ENCODE measurements around the gene CLCA1.

Gene CLCA1

DNA sequence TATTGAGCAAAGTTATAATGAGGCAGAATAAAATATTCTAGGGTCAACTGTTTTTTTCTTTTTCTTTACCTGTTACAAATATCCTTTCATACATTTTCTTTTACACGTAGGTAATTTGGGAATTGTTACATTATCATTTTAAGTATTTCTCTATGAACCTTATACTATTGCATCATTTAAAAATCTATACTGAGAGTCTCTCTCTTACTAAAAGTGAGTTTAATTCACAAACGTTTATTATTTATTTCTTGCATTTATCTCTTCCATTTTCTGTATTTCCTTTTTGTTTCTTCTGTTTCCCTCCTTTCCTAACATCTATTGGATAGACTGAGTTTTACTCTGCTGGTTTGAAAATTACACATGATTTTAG, 52.8 kb downstream of the CLCA1 start:
- Histone ChIP-seq H3K4me3 (ENCODE audit: low read depth, low read length, poor library complexity, severe bottlenecking) (no peak overlapping the region), H4K20me1 (ENCODE audit: insufficient read depth, low read length) (no peaks in the 10 kb centered on the region), H3K9ac (ENCODE audit: low read length) (no peak overlapping the region), H3K27me3 (ENCODE audit: insufficient read depth, low read length) (no peaks in the 10 kb centered on the region), H2AFZ (ENCODE audit: low read length) (no peak overlapping the region), H3K4me2 (ENCODE audit: low read length) (no peak overlapping the region), H3K27ac (ENCODE audit: low read depth, low read length, poor library complexity, severe bottlenecking) (no peak overlapping the region), H3K36me3 (ENCODE audit: insufficient read depth, low read length) (no peaks in the 10 kb centered on the region), H3K9me2 (ENCODE audit: low read depth, low read length) (no peaks in the 10 kb centered on the region), H3K9me3 (ENCODE audit: low read length) (no peaks in the 10 kb centered on the region), H3K4me1 (ENCODE audit: insufficient read depth, low read length, severe bottlenecking) (no peaks in the 10 kb centered on the region), H3K79me2 (ENCODE audit: insufficient read depth, low read length) (no peaks in the 10 kb centered on the region), H3F3A (ENCODE audit: insufficient read depth, low read length) (no peaks in the 10 kb centered on the region)
- no peak for TF ChIP-seq EZH2 (IDR thresholded peaks at IDR 0.05; ENCODE audit: borderline replicate concordance, low read length)
- TF ChIP-seq CTCF (IDR thresholded peaks at IDR 0.05; ENCODE audit: low read length) = no peak

DNA sequence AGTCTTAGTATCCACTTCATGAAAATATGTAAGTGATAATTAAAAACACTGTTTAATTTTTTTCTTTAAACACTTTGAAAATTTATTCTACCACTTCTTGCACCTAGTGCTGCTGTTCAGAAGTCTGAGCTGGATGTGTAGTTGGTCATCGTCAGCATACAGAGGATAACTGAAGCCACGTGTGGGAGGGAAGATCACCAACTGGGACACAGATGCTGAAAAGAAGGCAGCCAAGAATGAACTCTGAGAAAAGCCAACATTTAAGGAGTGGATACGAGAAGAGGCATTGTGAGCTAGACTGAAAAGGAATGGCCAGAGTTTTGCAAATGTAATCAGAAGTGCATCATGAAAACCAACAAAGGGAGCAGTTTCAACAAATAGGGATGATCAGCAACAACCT, 53.5 kb downstream of the CLCA1 start:
- Histone ChIP-seq H3K4me2 (ENCODE audit: low read length) (no peak overlapping the region), H3K9me2 (ENCODE audit: low read depth, low read length) (no peaks in the 10 kb centered on the region), H3K4me3 (ENCODE audit: low read depth, low read length, poor library complexity, severe bottlenecking) (no peak overlapping the region), H3F3A (ENCODE audit: insufficient read depth, low read length) (no peaks in the 10 kb centered on the region), H3K27me3 (ENCODE audit: insufficient read depth, low read length) (no peaks in the 10 kb centered on the region), H3K36me3 (ENCODE audit: insufficient read depth, low read length) (no peaks in the 10 kb centered on the region), H3K27ac (ENCODE audit: low read depth, low read length, poor library complexity, severe bottlenecking) (no peak overlapping the region), H3K79me2 (ENCODE audit: insufficient read depth, low read length) (no peaks in the 10 kb centered on the region), H3K4me1 (ENCODE audit: insufficient read depth, low read length, severe bottlenecking) (no peaks in the 10 kb centered on the region), H3K9me3 (ENCODE audit: low read length) (no peaks in the 10 kb centered on the region), H2AFZ (ENCODE audit: low read length) (no peak overlapping the region), H4K20me1 (ENCODE audit: insufficient read depth, low read length) (no peaks in the 10 kb centered on the region), H3K9ac (ENCODE audit: low read length) (no peak overlapping the region)
- TF ChIP-seq EZH2 (IDR thresholded peaks at IDR 0.05; ENCODE audit: borderline replicate concordance, low read length) = no peak
- no peak for TF ChIP-seq CTCF (IDR thresholded peaks at IDR 0.05; ENCODE audit: low read length)

- no peak overlapping the region for H3K9ac ChIP-seq (ENCODE audit: low read length)
- no peaks in the 10 kb centered on the region for H4K20me1 ChIP-seq (ENCODE audit: insufficient read depth, low read length)
- H3K27me3 ChIP-seq (ENCODE audit: insufficient read depth, low read length) = no peaks in the 10 kb centered on the region
- no peaks in the 10 kb centered on the region for H3K9me3 ChIP-seq (ENCODE audit: low read length)
- no peaks in the 10 kb centered on the region for H3F3A ChIP-seq (ENCODE audit: insufficient read depth, low read length)
- TF ChIP-seq CTCF (IDR thresholded peaks at IDR 0.05; ENCODE audit: low read length) (no peak), EZH2 (IDR thresholded peaks at IDR 0.05; ENCODE audit: borderline replicate concordance, low read length) (no peak)
- H3K4me2 ChIP-seq (ENCODE audit: low read length) = no peak overlapping the region
- no peak overlapping the region for H3K27ac ChIP-seq (ENCODE audit: low read depth, low read length, poor library complexity, severe bottlenecking)
- H3K79me2 ChIP-seq (ENCODE audit: insufficient read depth, low read length) = no peaks in the 10 kb centered on the region
- H3K4me3 ChIP-seq (ENCODE audit: low read depth, low read length, poor library complexity, severe bottlenecking) = no peak overlapping the region
- no peaks in the 10 kb centered on the region for H3K9me2 ChIP-seq (ENCODE audit: low read depth, low read length)
- H2AFZ ChIP-seq (ENCODE audit: low read length) = no peak overlapping the region
- H3K36me3 ChIP-seq (ENCODE audit: insufficient read depth, low read length) = no peaks in the 10 kb centered on the region
- H3K4me1 ChIP-seq (ENCODE audit: insufficient read depth, low read length, severe bottlenecking) = no peaks in the 10 kb centered on the region
These were observed 55.1 kb downstream of the CLCA1 start for GRCh38 chr1:86523670-86524354.

Data from OCI-LY1 (cell line).